ENCODE measurements around the gene PEX6. TPM values are rescaled to one million over a fixed set of nuclear protein-coding genes. Genes with fewer than 3 reads are reported as not detected.
A peak's percentile ranks its signal among the peaks of the same experiment; 100 is the strongest.

Gene PEX6
- total and polyA plus RNA-seq, 2 of the 13 experiments (the other 11 are each of a cell fraction or from before 2014, with no cell fraction given) = 5.1 to 6.7 TPM

- TF ChIP-seq ZNF318 (CRISPR knock-in tag; IDR thresholded peaks at IDR 0.05) (no peak), ZBTB49 (CRISPR knock-in tag; IDR thresholded peaks at IDR 0.05; ENCODE audit: borderline replicate concordance) (no peak), HNF4G (IDR thresholded peaks at IDR 0.05; ENCODE audit: borderline replicate concordance, low read depth, low read length) (no peak), HNF4G (CRISPR knock-in tag; IDR thresholded peaks at IDR 0.05; ENCODE audit: borderline replicate concordance, low read depth) (0 out of 2 replicates have a peak, but pooled peaks have one; percentile 14), PAX8 (CRISPR knock-in tag; IDR thresholded peaks at IDR 0.05; ENCODE audit: borderline replicate concordance) (0 out of 2 replicates have a peak, but pooled peaks have one; percentile 15), PHF8 (CRISPR knock-in tag; IDR thresholded peaks at IDR 0.05) (peak; percentile 81), ZNF552 (CRISPR knock-in tag; IDR thresholded peaks at IDR 0.05; ENCODE audit: borderline replicate concordance) (peak; percentile 10; the same call in 1 of the 2 replicates), ZNF326 (CRISPR knock-in tag; IDR thresholded peaks at IDR 0.05; ENCODE audit: borderline replicate concordance) (no peak), ZNF784 (CRISPR knock-in tag; IDR thresholded peaks at IDR 0.05; ENCODE audit: borderline replicate concordance) (peak; percentile 48; the same call in 1 of the 2 replicates)
These were observed 18.6 kb downstream of the PEX6 start, which contains the start of gene GNMT (continued) for GRCh38 chr6:42960243-42961019.

Data from HepG2 (cell line).